HG03378 (cell line): ENCODE data around the gene NKD1.

Experiments
- ATAC-seq: cut with Tn5 transposase; IDR thresholded peaks from one replicate; pipeline ENCODE4 v1.9.1; 2021; ENCODE audit warnings: mild to moderate bottlenecking, moderate library complexity; ENCODE audit not compliant: unreplicated experiment

The NKD1 gene

GRCh38 chr16:50555952-50556673 is 7.9 kb downstream of the NKD1 start:
- ATAC-seq = no peak

- no peak for ATAC-seq
Observed at GRCh38 chr16:50557046-50557445, 8.8 kb downstream of the NKD1 start.

DNA sequence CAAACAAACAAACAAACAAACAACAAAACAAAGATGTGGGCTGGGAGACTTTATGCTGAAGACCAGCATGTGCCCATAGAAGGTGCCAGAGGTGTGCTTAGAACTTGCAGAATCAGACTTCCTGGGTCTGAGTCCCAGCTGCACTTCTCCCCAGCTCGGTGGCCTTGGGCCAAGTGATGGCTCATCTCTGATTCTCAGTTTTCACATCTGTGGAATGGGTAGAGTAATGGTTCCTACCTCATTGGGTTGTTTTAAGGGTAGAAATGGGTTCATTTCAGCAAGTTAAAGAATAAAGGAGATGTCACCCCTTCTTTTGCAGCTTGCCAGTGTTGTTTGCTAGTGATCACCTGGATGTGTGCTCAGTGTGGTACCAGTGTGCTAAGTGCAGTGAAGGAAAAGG is 10.7 kb downstream of the NKD1 start:
- ATAC-seq = no peak

GRCh38 chr16:50559342-50559741 is 11.1 kb downstream of the NKD1 start:
- no peak for ATAC-seq

DNA sequence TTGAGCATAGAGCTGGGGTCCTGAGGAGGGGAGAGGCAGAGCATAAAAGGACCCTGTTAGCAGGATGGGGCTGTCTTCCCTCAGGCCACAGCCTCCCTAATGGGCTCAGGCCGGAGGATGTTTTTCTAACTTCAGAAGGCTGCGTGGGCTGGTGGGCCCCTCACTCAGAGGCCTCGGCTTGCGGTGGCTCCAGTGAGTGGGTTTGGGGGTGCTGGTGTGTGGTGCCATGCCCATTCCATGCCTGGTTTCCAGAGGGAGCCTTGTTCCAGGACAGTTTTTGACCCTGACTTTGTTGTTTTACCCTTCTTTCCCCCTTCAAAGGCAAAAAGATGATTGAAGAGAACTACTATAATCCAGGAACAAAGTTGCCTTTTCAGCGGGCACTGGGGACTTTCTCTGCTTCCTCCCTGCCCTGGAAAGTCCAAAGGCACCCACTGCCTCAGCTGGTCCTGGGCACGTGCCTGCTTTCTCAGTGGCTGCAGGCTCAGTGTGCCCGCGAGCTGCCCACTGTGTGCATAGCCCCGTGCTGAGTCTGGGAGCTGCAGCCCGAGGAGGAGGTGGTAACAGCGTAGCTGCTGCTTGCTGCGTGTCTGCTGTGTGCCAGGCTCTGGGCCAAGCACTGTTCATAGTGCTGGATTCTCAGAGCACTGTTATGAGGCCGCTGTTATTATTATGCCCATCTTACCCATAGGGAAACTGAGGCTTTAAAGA is 11.8 kb downstream of the NKD1 start:
- ATAC-seq = no peak

- ATAC-seq = no peak
Observed at GRCh38 chr16:50560903-50561863, 13.0 kb downstream of the NKD1 start.

DNA sequence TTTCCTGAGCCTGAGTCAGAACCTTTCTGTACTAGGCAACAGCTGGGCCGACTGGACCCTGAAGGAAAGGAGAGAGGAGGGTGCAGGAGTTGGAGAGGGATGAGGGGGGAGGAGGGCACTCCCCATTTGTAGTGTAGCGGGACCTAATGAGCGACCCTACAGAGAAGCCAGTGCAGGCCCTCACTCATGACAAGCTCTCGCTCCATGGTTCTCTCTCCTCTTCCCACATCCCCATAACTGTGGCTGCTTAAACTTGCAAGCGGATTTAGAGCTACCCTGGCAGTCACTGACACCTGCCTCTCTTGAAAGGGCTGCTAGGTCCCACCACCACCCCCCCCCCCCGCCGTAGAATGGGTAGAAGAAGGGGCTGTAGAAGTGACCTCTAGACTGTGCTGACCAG is 14.5 kb downstream of the NKD1 start:
- ATAC-seq = no peak

DNA sequence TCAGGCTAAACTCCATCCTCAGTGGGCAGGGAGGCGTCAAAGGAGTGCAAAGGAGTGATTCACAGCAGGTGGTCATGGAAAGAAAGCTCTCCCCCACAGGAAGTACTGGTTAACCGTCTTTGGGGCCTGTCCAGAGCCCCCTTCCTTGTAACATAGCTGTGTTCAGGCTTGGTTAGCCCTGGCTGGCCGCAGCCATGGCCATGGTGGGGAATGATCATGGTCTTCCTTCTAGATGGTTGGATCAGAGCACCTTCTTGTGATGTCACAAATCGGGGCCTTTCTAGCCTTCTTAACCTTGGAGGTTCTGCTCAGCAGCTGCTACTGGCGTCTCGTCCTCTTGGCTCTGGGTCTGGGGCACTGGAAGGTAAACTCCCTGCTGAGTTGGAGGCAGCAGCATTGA is 15.8 kb downstream of the NKD1 start:
- no peak for ATAC-seq

DNA sequence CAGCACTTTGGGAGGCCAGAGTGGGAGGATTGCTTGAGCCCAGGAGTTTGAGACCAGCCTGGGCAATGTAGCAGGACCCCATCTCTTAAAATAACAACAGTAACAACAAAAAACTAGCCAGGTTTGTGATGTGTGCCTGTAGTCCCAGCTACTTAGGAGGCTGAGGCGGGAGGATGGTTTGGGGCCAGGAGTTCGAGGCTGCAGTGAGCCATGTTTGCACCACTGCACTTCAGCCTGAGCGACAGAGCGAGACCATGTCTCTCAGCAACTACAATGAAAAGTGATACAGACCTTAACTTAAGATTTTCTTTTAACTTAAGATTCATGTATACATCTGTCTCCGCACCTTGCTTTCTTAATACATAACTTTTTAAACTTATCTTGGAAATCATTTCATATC is 17.2 kb downstream of the NKD1 start:
- no peak for ATAC-seq

- ATAC-seq = no peak
Observed at GRCh38 chr16:50566014-50566962, 18.1 kb downstream of the NKD1 start.

DNA sequence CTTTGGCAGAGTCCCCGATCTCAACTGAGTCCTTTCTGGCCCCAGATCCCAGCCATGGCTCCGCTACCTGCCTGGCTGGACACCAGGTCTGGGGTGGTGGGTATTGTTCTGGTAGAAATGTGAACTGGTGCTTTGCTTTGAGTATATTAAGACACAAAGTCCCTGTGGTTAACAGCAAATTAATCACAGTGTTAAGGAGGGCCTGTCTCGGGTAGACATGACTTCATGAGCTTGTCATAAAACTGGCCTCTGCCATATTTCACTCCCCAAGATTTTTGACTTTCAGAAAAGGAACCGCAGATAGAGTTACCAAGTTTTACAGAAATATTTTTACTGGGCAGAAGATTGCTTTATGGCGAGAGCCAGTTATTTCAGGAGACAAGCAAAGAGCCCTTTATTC is 19.5 kb downstream of the NKD1 start:
- ATAC-seq = no peak

GRCh38 chr16:50568187-50568815 is 20.1 kb downstream of the NKD1 start:
- no peak for ATAC-seq

GRCh38 chr16:50570354-50570753 is 22.2 kb downstream of the NKD1 start:
- ATAC-seq = no peak

GRCh38 chr16:50570808-50571598 is 22.8 kb downstream of the NKD1 start:
- ATAC-seq = no peak

DNA sequence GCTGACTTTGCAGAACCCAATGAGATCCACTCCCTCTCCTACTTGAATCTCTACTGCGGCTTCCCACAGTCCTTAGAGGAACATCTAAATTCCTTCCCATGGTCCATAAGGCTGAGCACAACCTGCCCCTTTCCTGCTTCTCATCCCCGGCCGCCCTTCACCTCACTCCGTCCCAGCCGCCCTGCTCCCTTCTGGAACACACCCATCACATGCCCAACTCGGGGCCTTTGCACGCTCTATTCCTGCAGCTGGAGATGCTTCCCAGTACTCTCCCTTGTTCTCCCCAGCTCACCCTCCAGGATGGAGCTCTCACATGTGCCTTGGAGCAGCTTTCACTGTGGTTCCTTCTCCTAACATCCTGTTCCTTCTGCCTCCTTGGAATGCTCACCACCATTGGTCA is 23.6 kb downstream of the NKD1 start:
- no peak for ATAC-seq

DNA sequence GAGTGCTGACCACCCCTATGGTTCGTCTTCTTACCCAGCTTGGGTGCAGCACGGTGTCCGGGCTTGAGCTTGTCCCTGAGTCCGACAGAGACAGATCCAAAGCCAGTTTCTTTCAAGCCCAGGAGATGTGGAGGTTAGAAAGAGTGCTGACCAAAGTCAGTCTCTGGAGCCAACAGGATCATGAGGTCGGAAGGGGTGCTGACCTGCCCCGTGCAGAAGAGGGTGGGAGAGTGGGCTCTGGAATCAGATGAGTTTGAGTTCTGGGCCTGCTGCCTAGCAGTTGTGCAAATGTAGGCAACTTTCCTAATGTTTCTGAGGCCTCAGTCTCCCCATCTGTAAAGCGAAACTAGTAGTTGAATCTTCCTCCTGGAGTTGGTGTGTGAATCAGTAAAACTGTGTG is 24.5 kb downstream of the NKD1 start:
- ATAC-seq = no peak

- no peak for ATAC-seq
Observed at GRCh38 chr16:50573279-50573678, 25.1 kb downstream of the NKD1 start.

DNA sequence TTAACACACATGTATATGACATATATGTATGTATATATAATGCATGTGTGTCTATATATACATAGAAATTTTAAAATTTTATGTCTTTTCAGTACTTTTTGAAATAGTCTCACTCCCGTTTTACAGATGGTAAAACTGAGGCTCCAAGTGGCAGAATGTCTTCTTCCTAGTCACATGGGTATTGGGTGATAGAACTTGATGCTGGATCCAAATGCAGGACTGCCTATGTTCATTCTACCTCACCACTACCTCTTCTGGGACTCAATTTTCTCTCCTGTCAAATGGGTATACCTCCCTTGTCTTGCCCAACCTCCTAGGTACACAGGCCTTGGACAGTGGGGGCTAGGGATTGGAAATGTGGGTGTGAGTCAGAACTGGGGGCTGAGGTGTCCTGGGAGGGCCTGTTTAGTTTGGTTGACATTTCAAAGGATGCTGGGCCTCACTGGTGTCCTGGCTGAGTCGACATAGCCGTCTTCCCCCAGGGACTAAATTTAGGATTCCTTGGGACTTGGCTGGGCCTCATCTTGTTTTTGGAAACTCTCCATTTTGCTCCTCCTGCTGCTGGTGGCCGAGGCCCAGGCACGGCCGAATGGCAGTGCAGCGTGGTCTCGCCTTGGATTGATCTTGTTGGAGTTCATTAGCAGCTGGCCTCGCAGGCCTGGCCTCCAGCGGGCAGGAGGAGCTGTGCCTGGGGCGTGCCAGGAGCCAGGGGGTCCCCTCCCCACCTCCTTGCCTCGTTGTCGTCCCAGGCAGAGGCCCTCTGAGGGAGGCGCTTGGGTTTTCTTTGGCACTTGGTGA is 25.9 kb downstream of the NKD1 start:
- no peak for ATAC-seq
